Caco-2 (cell line): ENCODE measurements around the gene FOXP1. TPM values are rescaled to one million over a fixed set of nuclear protein-coding genes. Genes with fewer than 3 reads are reported as not detected.

Experiments
- BruUV-seq: library from RNA; stranded (reverse); fragments of 400-500 nt; replicated peaks from 2 replicates; lab custom pipeline; 2021; lab: Mats Ljungman, UMichigan
- CTCF ChIA-PET: fragments of 300-600 bp; sonication (Branson Sonifier 250); formaldehyde crosslinking; loops from one replicate; lab custom pipeline; 2022; ENCODE audit warnings: antibody characterized with exemption; lab: Charles Lee
- POLR2A ChIA-PET: fragments of 300-600 bp; sonication (Branson Sonifier 250); formaldehyde crosslinking; loops from one replicate; lab custom pipeline; 2022; ENCODE audit warnings: antibody characterized with exemption; lab: Charles Lee
- DNase-seq, 2 experiments: peaks; one replicate each; pipeline versions ENCODE4 v3.0.0 to v3.0.0-alpha.2; 2020 to 2022
- H3K27me3 ChIP-seq: replicated peaks from 2 replicates; pipeline ENCODE4 v1.6.0; 2011; ENCODE audit warnings: low read length; ENCODE audit not compliant: control insufficient read depth, insufficient read depth
- H3K36me3 ChIP-seq: 2 replicates; pipeline ENCODE4 v1.5.1; 2011; ENCODE audit warnings: low read length; ENCODE audit not compliant: control insufficient read depth, insufficient read depth
- H3K4me1 ChIP-seq: fragments of 250-450 bp; sonication (Bioruptor Pico); 2 replicates; pipeline ENCODE4 v1.5.1; 2020; ENCODE audit warnings: mild to moderate bottlenecking
- H3K4me3 ChIP-seq: 2 replicates; pipeline ENCODE4 v1.5.1; 2011; ENCODE audit warnings: low read depth, mild to moderate bottlenecking, control low read depth, low read length
- H3K9me3 ChIP-seq: fragments of 250-450 bp; sonication (Bioruptor Pico); 2 replicates; pipeline ENCODE4 v1.5.1; 2020; ENCODE audit warnings: mild to moderate bottlenecking, moderate library complexity
- H3K27ac Mint-ChIP-seq: one replicate; pipeline ENCODE4 v1.8.0; 2022; ENCODE audit warnings: mixed read lengths; ENCODE audit not compliant: unreplicated experiment
- H3K27me3 Mint-ChIP-seq: one replicate; pipeline ENCODE4 v1.8.0; 2022; ENCODE audit warnings: mixed read lengths; ENCODE audit not compliant: insufficient read depth, unreplicated experiment
- H3K36me3 Mint-ChIP-seq: one replicate; pipeline ENCODE4 v1.8.0; 2022; ENCODE audit warnings: mild to moderate bottlenecking, mixed read lengths; ENCODE audit not compliant: insufficient read depth, unreplicated experiment
- H3K4me1 Mint-ChIP-seq: one replicate; pipeline ENCODE4 v1.8.0; 2022; ENCODE audit warnings: low read depth, mixed read lengths; ENCODE audit not compliant: unreplicated experiment
- H3K4me3 Mint-ChIP-seq: one replicate; pipeline ENCODE4 v1.8.0; 2022; ENCODE audit warnings: mild to moderate bottlenecking, moderate library complexity, mixed read lengths; ENCODE audit not compliant: unreplicated experiment
- H3K9me3 Mint-ChIP-seq: one replicate; pipeline ENCODE4 v1.8.0; 2022; ENCODE audit warnings: mixed read lengths; ENCODE audit not compliant: unreplicated experiment
- CTCF ChIP-seq, 2 experiments: fragments of 200-600 bp in 1 of 2; IDR thresholded peaks; 1 replicate in 1 of 2; 2 replicates in 1 of 2; pipeline versions ENCODE4 v1.5.1 to v1.8.0; 2011 to 2022; ENCODE audit warnings: antibody characterized with exemption in 1 of 2, control low read depth in 1 of 2, inconsistent platforms in 1 of 2, low read depth in 1 of 2, low read length in 1 of 2, mild to moderate bottlenecking in 1 of 2, moderate library complexity in 1 of 2; ENCODE audit not compliant: insufficient read depth in 1 of 2, severe bottlenecking in 1 of 2, unreplicated experiment in 1 of 2
- intact Hi-C: fragments of 100-400 bp; cut with micrococcal nuclease; formaldehyde crosslinking; loops from one replicate; pipeline ENCODE4 v1.10.0; 2022; ENCODE audit not compliant: unreplicated experiment
- total RNA-seq: library from RNA; stranded (reverse); gene quantifications from 2 replicates; pipeline ENCODE4 v1.2.3, GENCODE V29; 2022

FOXP1 gene
- total RNA-seq, 1 experiment from 2014 or later, result 131 TPM

- intact Hi-C loops, result loop anchor here (5.0 kb wide), 1 partner anchor 63 kb away; no protein-coding TSS in a partner anchor
- CTCF ChIA-PET, result no interaction called here
These were observed 203.4 kb downstream of the FOXP1 start for GRCh38 chr3:71380096-71380495.

GRCh38 chr3:71378509-71378908 lies 205.0 kb downstream of the FOXP1 start:
- no peaks in the 10 kb centered on the region for H3K27me3 Mint-ChIP-seq
- H3K9me3 Mint-ChIP-seq, result no peaks in the 10 kb centered on the region
- H3K27me3 ChIP-seq, result no peaks in the 10 kb centered on the region
- intact Hi-C loops, result no loop called here
- H3K4me3 ChIP-seq, result no peak overlapping the region
- POLR2A ChIA-PET, result no interaction called here
- DNase-seq, result no peak
- CTCF ChIA-PET, result no interaction called here
- no peaks in the 10 kb centered on the region for H3K9me3 ChIP-seq
- H3K27ac Mint-ChIP-seq, result no peak overlapping the region
- H3K36me3 Mint-ChIP-seq, result no peaks in the 10 kb centered on the region
- no peaks in the 10 kb centered on the region for H3K36me3 ChIP-seq
- TF ChIP-seq CTCF (IDR thresholded peaks at IDR 0.05; ENCODE audit: insufficient read depth in 1 of 2, low read depth in 1 of 2, low read length in 1 of 2, severe bottlenecking in 1 of 2, unreplicated experiment in 1 of 2), result no peak
- H3K4me1 ChIP-seq, result peaks cover 9% of the 10 kb centered on the region
- no peak overlapping the region for H3K4me3 Mint-ChIP-seq
- H3K4me1 Mint-ChIP-seq, result peaks cover 6% of the 10 kb centered on the region
- no TSS peak for BruUV-seq

More at GRCh38 chr3:71380096-71380495, 203.4 kb downstream of the FOXP1 start:
- Mint-ChIP-seq H3K4me1 (peaks cover 20% of the 10 kb centered on the region), H3K27ac (no peak overlapping the region), H3K36me3 (no peaks in the 10 kb centered on the region), H3K27me3 (no peaks in the 10 kb centered on the region), H3K4me3 (no peak overlapping the region), H3K9me3 (no peaks in the 10 kb centered on the region)
- Histone ChIP-seq H3K4me1 (peaks cover 24% of the 10 kb centered on the region), H3K9me3 (no peaks in the 10 kb centered on the region), H3K4me3 (no peak overlapping the region), H3K27me3 (no peaks in the 10 kb centered on the region), H3K36me3 (no peaks in the 10 kb centered on the region)
- peak in 1 of 2 experiments; percentile 39 for TF ChIP-seq CTCF (IDR thresholded peaks at IDR 0.05; ENCODE audit: insufficient read depth in 1 of 2, low read depth in 1 of 2, low read length in 1 of 2, severe bottlenecking in 1 of 2, unreplicated experiment in 1 of 2)
- POLR2A ChIA-PET, result no interaction called here
- DNase-seq, result peak in 1 of 2 experiments; percentile 38
- BruUV-seq, result no TSS peak

GRCh38 chr3:71376911-71377310 lies 206.6 kb downstream of the FOXP1 start:
- Mint-ChIP-seq H3K36me3 (no peaks in the 10 kb centered on the region), H3K4me3 (no peak overlapping the region), H3K4me1 (peaks cover 9% of the 10 kb centered on the region), H3K9me3 (no peaks in the 10 kb centered on the region), H3K27me3 (no peaks in the 10 kb centered on the region), H3K27ac (no peak overlapping the region)
- ChIA-PET POLR2A (no interaction called here), CTCF (no interaction called here)
- Histone ChIP-seq H3K9me3 (no peaks in the 10 kb centered on the region), H3K4me3 (no peak overlapping the region), H3K27me3 (no peaks in the 10 kb centered on the region), H3K36me3 (no peaks in the 10 kb centered on the region), H3K4me1 (peaks cover 20% of the 10 kb centered on the region)
- TF ChIP-seq CTCF (IDR thresholded peaks at IDR 0.05; ENCODE audit: insufficient read depth in 1 of 2, low read depth in 1 of 2, low read length in 1 of 2, severe bottlenecking in 1 of 2, unreplicated experiment in 1 of 2), result no peak
- intact Hi-C loops, result no loop called here
- BruUV-seq, result no TSS peak
- no peak for DNase-seq
